Activated CD8-positive, alpha-beta T cell treated with anti-CD3 and anti-CD28 coated beads for 36 hours (primary cell): Measurements from ENCODE around the gene NCOR1. TPM values are rescaled to one million over a fixed set of nuclear protein-coding genes. Genes with fewer than 3 reads are reported as not detected.

ENCODE experiments used
- ATAC-seq: fragments of 200-7000 bp; cut with Tn5 transposase; one replicate; pipeline ENCODE4 v1.10.0; 2021; ENCODE audit warnings: mild to moderate bottlenecking, moderate library complexity
- CTCF ChIA-PET: fragments of 350-600 bp; sonication (Branson Sonifier 250); formaldehyde crosslinking; loops from one replicate; lab custom pipeline; 2021; ENCODE audit warnings: antibody characterized with exemption; lab: Charles Lee
- POLR2A ChIA-PET: fragments of 350-600 bp; sonication (Branson Sonifier 250); formaldehyde crosslinking; loops from one replicate; lab custom pipeline; 2021; ENCODE audit warnings: antibody characterized with exemption; lab: Charles Lee
- DNase-seq: peaks from one replicate; pipeline ENCODE4 v3.0.0-alpha.2; 2020
- H3K27ac Mint-ChIP-seq: one replicate; pipeline ENCODE4 v1.8.0; 2021; ENCODE audit warnings: mild to moderate bottlenecking, mixed read lengths
- H3K27me3 Mint-ChIP-seq: one replicate; pipeline ENCODE4 v1.8.0; 2021; ENCODE audit warnings: mixed read lengths
- H3K36me3 Mint-ChIP-seq: one replicate; pipeline ENCODE4 v1.8.0; 2021; ENCODE audit warnings: low read depth, mixed read lengths
- H3K4me1 Mint-ChIP-seq: one replicate; pipeline ENCODE4 v1.8.0; 2021; ENCODE audit warnings: low read depth, mixed read lengths
- H3K4me3 Mint-ChIP-seq: one replicate; pipeline ENCODE4 v1.8.0; 2021; ENCODE audit warnings: mild to moderate bottlenecking, moderate library complexity, mixed read lengths
- H3K9me3 Mint-ChIP-seq: one replicate; pipeline ENCODE4 v1.8.0; 2021; ENCODE audit warnings: mixed read lengths
- intact Hi-C: fragments of 100-400 bp; cut with micrococcal nuclease; formaldehyde crosslinking; loops from one replicate; pipeline ENCODE4 v1.10.0; 2022
- total RNA-seq, 2 experiments: library from RNA; stranded (reverse); gene quantifications; one replicate each; pipeline ENCODE4 v1.2.3, GENCODE V29; 2021
- TF ChIP-seq, protein P1 (sequence below): fragments of 200-600 bp; IDR thresholded peaks from one replicate; pipeline ENCODE4 v1.8.0; 2022; ENCODE audit warnings: antibody characterized with exemption, mild to moderate bottlenecking

Gene NCOR1
- total RNA-seq, 2 experiments from 2014 or later = 123 TPM

- POLR2A ChIA-PET = no interaction called here
- Mint-ChIP-seq H3K27ac (no peak overlapping the region), H3K36me3 (peaks cover 18% of the 10 kb centered on the region), H3K4me3 (no peak overlapping the region), H3K27me3 (no peaks in the 10 kb centered on the region), H3K9me3 (no peaks in the 10 kb centered on the region), H3K4me1 (peaks cover 29% of the 10 kb centered on the region)
- intact Hi-C loops = no loop called here
- CTCF ChIA-PET = no interaction called here
- DNase-seq (no peak), ATAC-seq (no peak)
- TF ChIP-seq, protein P1, sequence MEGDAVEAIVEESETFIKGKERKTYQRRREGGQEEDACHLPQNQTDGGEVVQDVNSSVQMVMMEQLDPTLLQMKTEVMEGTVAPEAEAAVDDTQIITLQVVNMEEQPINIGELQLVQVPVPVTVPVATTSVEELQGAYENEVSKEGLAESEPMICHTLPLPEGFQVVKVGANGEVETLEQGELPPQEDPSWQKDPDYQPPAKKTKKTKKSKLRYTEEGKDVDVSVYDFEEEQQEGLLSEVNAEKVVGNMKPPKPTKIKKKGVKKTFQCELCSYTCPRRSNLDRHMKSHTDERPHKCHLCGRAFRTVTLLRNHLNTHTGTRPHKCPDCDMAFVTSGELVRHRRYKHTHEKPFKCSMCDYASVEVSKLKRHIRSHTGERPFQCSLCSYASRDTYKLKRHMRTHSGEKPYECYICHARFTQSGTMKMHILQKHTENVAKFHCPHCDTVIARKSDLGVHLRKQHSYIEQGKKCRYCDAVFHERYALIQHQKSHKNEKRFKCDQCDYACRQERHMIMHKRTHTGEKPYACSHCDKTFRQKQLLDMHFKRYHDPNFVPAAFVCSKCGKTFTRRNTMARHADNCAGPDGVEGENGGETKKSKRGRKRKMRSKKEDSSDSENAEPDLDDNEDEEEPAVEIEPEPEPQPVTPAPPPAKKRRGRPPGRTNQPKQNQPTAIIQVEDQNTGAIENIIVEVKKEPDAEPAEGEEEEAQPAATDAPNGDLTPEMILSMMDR = no peak
These were observed 32.3 kb upstream of the NCOR1 start for GRCh38 chr17:16247586-16247984.

DNA sequence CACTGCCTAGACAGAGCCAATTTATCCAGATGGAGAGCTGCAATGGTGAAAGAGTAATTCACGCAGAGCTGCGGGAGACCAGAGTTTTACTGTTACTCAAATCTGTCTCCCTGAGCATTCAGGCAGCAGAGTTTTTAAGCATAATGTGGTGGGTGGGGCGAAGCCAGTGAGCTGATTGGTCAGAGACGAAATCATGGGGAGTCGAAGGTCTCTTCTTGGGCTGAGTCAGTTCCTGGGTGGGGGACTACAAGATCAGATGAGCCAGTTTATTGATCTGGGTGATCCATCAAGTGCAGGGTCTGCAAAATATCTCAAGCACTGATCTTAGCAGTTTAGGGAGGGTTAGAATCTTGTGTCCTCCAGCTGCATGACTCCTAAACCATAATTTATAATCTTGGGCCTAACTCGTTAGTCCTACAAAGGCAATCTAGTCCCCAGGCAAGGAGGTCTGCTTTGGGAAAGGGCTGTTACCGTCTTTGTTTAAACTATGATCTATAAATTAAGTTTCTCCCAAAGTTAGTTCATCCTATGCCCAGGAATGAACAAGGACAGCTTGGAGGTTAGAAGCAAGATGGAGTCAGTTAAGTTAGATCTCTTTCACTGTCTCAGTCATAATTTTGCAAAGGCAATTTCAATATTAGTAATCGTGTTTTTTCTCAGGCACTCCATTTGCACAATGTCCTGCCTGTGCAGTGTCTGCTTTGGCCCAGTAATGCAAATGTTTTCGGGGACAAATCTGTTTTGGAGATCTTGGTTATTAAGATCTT is 28.6 kb upstream of the NCOR1 start:
- no peak overlapping the region for H3K27ac Mint-ChIP-seq
- peaks cover 13% of the 10 kb centered on the region for H3K4me1 Mint-ChIP-seq
- TF ChIP-seq, protein P1 = no peak
- H3K9me3 Mint-ChIP-seq = no peaks in the 10 kb centered on the region
- POLR2A ChIA-PET = no interaction called here
- DNase-seq (no peak), ATAC-seq (no peak)
- no peak overlapping the region for H3K4me3 Mint-ChIP-seq
- CTCF ChIA-PET = no interaction called here
- intact Hi-C loops = no loop called here
- H3K27me3 Mint-ChIP-seq = no peaks in the 10 kb centered on the region
- peaks cover 13% of the 10 kb centered on the region for H3K36me3 Mint-ChIP-seq

DNA sequence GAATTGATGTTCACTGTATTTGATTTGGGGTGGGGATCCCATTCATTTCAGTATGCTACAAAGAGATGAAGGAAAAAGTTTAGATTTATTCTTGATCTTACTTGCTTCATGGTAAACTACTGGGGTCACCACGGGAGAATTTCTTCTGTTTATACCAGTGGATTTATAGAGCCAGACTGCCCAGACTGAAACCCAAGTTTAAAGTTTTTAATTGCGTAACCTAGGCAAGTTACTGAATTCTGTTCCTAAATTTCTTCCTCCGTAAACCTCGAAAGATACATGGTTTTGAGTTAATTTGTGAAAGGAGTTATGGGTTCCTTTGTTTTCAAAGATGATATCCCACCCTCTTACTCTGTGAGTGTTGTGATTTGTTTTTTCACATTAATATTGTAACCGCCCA is 28.1 kb upstream of the NCOR1 start:
- DNase-seq (no peak), ATAC-seq (no peak)
- Mint-ChIP-seq H3K9me3 (no peaks in the 10 kb centered on the region), H3K27ac (no peak overlapping the region), H3K27me3 (no peaks in the 10 kb centered on the region), H3K4me3 (no peak overlapping the region), H3K4me1 (peaks cover 9% of the 10 kb centered on the region), H3K36me3 (peaks cover 10% of the 10 kb centered on the region)
- TF ChIP-seq, protein P1 = no peak
- intact Hi-C loops = no loop called here
- CTCF ChIA-PET = no interaction called here
- POLR2A ChIA-PET = no interaction called here

- Mint-ChIP-seq H3K36me3 (peaks cover 5% of the 10 kb centered on the region), H3K9me3 (no peaks in the 10 kb centered on the region), H3K4me1 (peaks cover 9% of the 10 kb centered on the region), H3K27ac (no peak overlapping the region), H3K4me3 (no peak overlapping the region), H3K27me3 (no peaks in the 10 kb centered on the region)
- DNase-seq (no peak), ATAC-seq (no peak)
- intact Hi-C loops = no loop called here
- ChIA-PET POLR2A (no interaction called here), CTCF (interaction anchor here (0.6 kb wide), 1 partner anchor 91 kb away, joined by 4 read pairs; no protein-coding TSS in a partner anchor)
- TF ChIP-seq, protein P1 = no peak
These were observed 26.6 kb upstream of the NCOR1 start for GRCh38 chr17:16241906-16242399.

- intact Hi-C loops = no loop called here
- POLR2A ChIA-PET = no interaction called here
- TF ChIP-seq, protein P1 = no peak
- H3K27ac Mint-ChIP-seq = no peak overlapping the region
- H3K36me3 Mint-ChIP-seq = peaks cover 16% of the 10 kb centered on the region
- CTCF ChIA-PET = no interaction called here
- H3K4me3 Mint-ChIP-seq = no peak overlapping the region
- no peaks in the 10 kb centered on the region for H3K27me3 Mint-ChIP-seq
- ATAC-seq = no peak
- H3K4me1 Mint-ChIP-seq = peaks cover 9% of the 10 kb centered on the region
- H3K9me3 Mint-ChIP-seq = no peaks in the 10 kb centered on the region
- DNase-seq = no peak
These were observed 24.6 kb upstream of the NCOR1 start for GRCh38 chr17:16239931-16240330.
